ENCODE measurements around the gene PHLDB2.

The PHLDB2 gene

DNA sequence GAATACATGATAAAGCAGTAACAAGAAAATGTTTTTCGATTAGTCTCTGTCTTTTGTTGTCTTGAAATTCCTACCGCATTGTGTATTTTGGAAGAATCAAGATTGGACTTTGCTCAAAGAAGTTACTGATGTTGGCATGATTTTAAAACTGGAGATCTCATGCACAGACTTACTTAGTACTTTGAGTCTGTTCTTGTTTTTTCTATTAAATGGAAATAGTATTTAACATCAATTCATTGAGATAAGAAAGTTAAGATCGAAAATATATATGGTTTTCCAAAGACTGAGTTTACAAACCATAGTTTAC is 122.3 kb downstream of the PHLDB2 start:
- TF ChIP-seq, protein P1, sequence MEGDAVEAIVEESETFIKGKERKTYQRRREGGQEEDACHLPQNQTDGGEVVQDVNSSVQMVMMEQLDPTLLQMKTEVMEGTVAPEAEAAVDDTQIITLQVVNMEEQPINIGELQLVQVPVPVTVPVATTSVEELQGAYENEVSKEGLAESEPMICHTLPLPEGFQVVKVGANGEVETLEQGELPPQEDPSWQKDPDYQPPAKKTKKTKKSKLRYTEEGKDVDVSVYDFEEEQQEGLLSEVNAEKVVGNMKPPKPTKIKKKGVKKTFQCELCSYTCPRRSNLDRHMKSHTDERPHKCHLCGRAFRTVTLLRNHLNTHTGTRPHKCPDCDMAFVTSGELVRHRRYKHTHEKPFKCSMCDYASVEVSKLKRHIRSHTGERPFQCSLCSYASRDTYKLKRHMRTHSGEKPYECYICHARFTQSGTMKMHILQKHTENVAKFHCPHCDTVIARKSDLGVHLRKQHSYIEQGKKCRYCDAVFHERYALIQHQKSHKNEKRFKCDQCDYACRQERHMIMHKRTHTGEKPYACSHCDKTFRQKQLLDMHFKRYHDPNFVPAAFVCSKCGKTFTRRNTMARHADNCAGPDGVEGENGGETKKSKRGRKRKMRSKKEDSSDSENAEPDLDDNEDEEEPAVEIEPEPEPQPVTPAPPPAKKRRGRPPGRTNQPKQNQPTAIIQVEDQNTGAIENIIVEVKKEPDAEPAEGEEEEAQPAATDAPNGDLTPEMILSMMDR (IDR thresholded peaks at IDR 0.05; ENCODE audit: low read depth, low read length): no peak
- TF ChIP-seq, protein P2, sequence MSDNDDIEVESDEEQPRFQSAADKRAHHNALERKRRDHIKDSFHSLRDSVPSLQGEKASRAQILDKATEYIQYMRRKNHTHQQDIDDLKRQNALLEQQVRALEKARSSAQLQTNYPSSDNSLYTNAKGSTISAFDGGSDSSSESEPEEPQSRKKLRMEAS (IDR thresholded peaks at IDR 0.05; ENCODE audit: low read depth, low read length): no peak
- TF ChIP-seq POLR2A (IDR thresholded peaks at IDR 0.05; ENCODE audit: extremely low read depth, insufficient read length): no peak
- TF ChIP-seq MYC (IDR thresholded peaks at IDR 0.05; ENCODE audit: low read depth, low read length): no peak
- H3K4me3 ChIP-seq (ENCODE audit: low read depth, low read length): peak overlapping the region; percentile 25
- DNase-seq (ENCODE audit: low read depth): no peak

- TF ChIP-seq, protein P2 (IDR thresholded peaks at IDR 0.05; ENCODE audit: low read depth, low read length): no peak
- TF ChIP-seq, protein P1 (IDR thresholded peaks at IDR 0.05; ENCODE audit: low read depth, low read length): no peak
Observed at GRCh38 chr3:111984636-111985298, 125.7 kb downstream of the PHLDB2 start.

DNA sequence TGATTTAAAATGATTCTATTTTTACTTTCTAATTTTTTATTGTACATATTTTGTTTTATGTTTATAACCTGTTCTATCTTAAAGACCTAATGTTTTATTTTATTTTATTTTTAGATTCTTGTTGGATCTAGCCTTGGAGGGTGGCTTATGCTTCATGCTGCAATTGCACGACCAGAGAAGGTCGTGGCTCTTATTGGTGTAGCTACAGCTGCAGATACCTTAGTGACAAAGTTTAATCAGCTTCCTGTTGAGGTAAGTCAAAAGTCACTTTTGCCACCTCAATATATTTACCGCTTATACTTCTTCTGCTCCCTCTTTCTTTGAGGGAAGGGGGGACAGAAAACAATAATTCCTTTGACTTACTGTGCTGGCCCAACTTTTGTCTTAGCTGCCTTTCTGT is 127.7 kb downstream of the PHLDB2 start:
- no peak overlapping the region for H3K4me3 ChIP-seq (ENCODE audit: low read depth, low read length)
- no peak for TF ChIP-seq POLR2A (IDR thresholded peaks at IDR 0.05; ENCODE audit: extremely low read depth, insufficient read length)
- TF ChIP-seq, protein P1 (IDR thresholded peaks at IDR 0.05; ENCODE audit: low read depth, low read length): no peak
- TF ChIP-seq, protein P2 (IDR thresholded peaks at IDR 0.05; ENCODE audit: low read depth, low read length): no peak
- no peak for TF ChIP-seq MYC (IDR thresholded peaks at IDR 0.05; ENCODE audit: low read depth, low read length)
- DNase-seq (ENCODE audit: low read depth): no peak

More at GRCh38 chr3:111984636-111985298, 125.7 kb downstream of the PHLDB2 start:
- no peak overlapping the region for H3K4me3 ChIP-seq (ENCODE audit: low read depth, low read length)
- no peak for DNase-seq (ENCODE audit: low read depth)

- peak; percentile 62 for DNase-seq (ENCODE audit: low read depth)
- TF ChIP-seq, protein P1 (IDR thresholded peaks at IDR 0.05; ENCODE audit: low read depth, low read length): peak; percentile 61
- TF ChIP-seq, protein P2 (IDR thresholded peaks at IDR 0.05; ENCODE audit: low read depth, low read length): no peak
- TF ChIP-seq MYC (IDR thresholded peaks at IDR 0.05; ENCODE audit: low read depth, low read length) (no peak), POLR2A (IDR thresholded peaks at IDR 0.05; ENCODE audit: extremely low read depth, insufficient read length) (no peak)
- no peak overlapping the region for H3K4me3 ChIP-seq (ENCODE audit: low read depth, low read length)
Observed at GRCh38 chr3:111989061-111989678, 130.1 kb downstream of the PHLDB2 start.

DNA sequence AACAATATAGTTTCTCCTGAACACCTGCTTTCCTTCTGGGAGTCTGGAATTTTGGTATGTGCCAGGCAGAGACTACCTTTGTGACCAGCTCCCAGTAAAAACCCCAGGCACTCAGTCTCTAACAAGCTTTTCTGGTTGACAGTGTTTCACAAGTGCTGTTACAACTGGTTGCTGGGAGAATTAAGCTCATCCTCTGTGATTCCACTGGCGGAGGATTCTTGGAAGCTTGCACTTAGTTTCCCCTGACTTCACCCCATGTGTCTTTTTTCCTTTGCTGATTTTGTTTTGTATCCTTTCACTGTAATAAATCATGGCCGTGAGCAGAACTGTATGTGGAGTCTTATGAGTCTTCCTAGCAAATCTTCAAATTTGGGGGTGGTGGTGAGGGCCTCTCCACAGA is 134.0 kb downstream of the PHLDB2 start:
- TF ChIP-seq, protein P2 (IDR thresholded peaks at IDR 0.05; ENCODE audit: low read depth, low read length): no peak
- TF ChIP-seq MYC (IDR thresholded peaks at IDR 0.05; ENCODE audit: low read depth, low read length) (no peak), POLR2A (IDR thresholded peaks at IDR 0.05; ENCODE audit: extremely low read depth, insufficient read length) (no peak)
- TF ChIP-seq, protein P1 (IDR thresholded peaks at IDR 0.05; ENCODE audit: low read depth, low read length): no peak
- no peak for DNase-seq (ENCODE audit: low read depth)
- H3K4me3 ChIP-seq (ENCODE audit: low read depth, low read length): no peak overlapping the region

All from NB4 (cell line).